Activated CD4-positive, alpha-beta T cell treated with anti-CD3 and anti-CD28 coated beads for 36 hours (primary cell): Measurements from ENCODE around the gene PCDHGB7. TPM values are rescaled to one million over a fixed set of nuclear protein-coding genes. Genes with fewer than 3 reads are reported as not detected.
"Not testable (repeated sequence)": the region's sequence is repeated elsewhere in the genome, so short reads cannot be mapped to it uniquely, and the experiment has no call there.

ENCODE experiments used
- ATAC-seq: fragments of 200-7000 bp; cut with Tn5 transposase; one replicate; pipeline ENCODE4 v1.10.0; 2021; ENCODE audit warnings: mild to moderate bottlenecking, moderate library complexity
- CTCF ChIA-PET: fragments of 350-600 bp; sonication (Branson Sonifier 250); formaldehyde crosslinking; loops from one replicate; lab custom pipeline; 2021; ENCODE audit warnings: antibody characterized with exemption; lab: Charles Lee
- POLR2A ChIA-PET: fragments of 350-600 bp; sonication (Branson Sonifier 250); formaldehyde crosslinking; loops from one replicate; lab custom pipeline; 2021; ENCODE audit warnings: antibody characterized with exemption, inconsistent platforms; lab: Charles Lee
- DNase-seq: peaks from one replicate; pipeline ENCODE4 v3.0.0-alpha.2; 2020
- H3K27ac Mint-ChIP-seq: one replicate; pipeline ENCODE4 v1.8.0; 2021; ENCODE audit warnings: mixed read lengths
- H3K27me3 Mint-ChIP-seq: one replicate; pipeline ENCODE4 v1.8.0; 2021; ENCODE audit warnings: mixed read lengths
- H3K36me3 Mint-ChIP-seq: one replicate; pipeline ENCODE4 v1.8.0; 2021; ENCODE audit warnings: low read depth, mixed read lengths
- H3K4me1 Mint-ChIP-seq: one replicate; pipeline ENCODE4 v1.8.0; 2021; ENCODE audit warnings: mixed read lengths
- H3K4me3 Mint-ChIP-seq: one replicate; pipeline ENCODE4 v1.8.0; 2021; ENCODE audit warnings: mild to moderate bottlenecking, moderate library complexity, mixed read lengths
- H3K9me3 Mint-ChIP-seq: one replicate; pipeline ENCODE4 v1.8.0; 2021; ENCODE audit warnings: low read depth, mixed read lengths
- intact Hi-C, 2 experiments: fragments of 100-400 bp; cut with DNase I in 1 of 2; cut with micrococcal nuclease in 1 of 2; formaldehyde crosslinking; loops; one replicate each; pipeline versions ENCODE4 v1.14.2 to v1.15.1; 2022 to 2024; cut with DNase I, micrococcal nuclease
- total RNA-seq, 2 experiments: library from RNA; stranded (reverse); gene quantifications; one replicate each; pipeline ENCODE4 v1.2.3, GENCODE V29; 2021

PCDHGB7 gene
- total RNA-seq, 2 experiments from 2014 or later, result not detected

- Mint-ChIP-seq H3K27me3 (peaks cover 70% of the 10 kb centered on the region), H3K9me3 (peaks cover 35% of the 10 kb centered on the region), H3K4me1 (no peaks in the 10 kb centered on the region), H3K4me3 (no peak overlapping the region), H3K27ac (no peak overlapping the region), H3K36me3 (peaks cover 15% of the 10 kb centered on the region)
- intact Hi-C loops, result no loop called here
- no peak for ATAC-seq
- no peak for DNase-seq
- ChIA-PET POLR2A (no interaction called here), CTCF (no interaction called here)
These were observed 32.8 kb upstream of the PCDHGB7 start for GRCh38 chr5:141384471-141385267.

- DNase-seq (peak; percentile 56), ATAC-seq (peak; percentile 68)
- H3K4me3 Mint-ChIP-seq, result peak within 1 kb of the TSS; percentile 23
- peaks cover 71% of the 10 kb centered on the region for H3K27me3 Mint-ChIP-seq
- H3K9me3 Mint-ChIP-seq, result peaks cover 42% of the 10 kb centered on the region
- ChIA-PET CTCF (interaction anchor here (1.2 to 1.3 kb wide), 2 partner anchors 10 to 43 kb away, joined by 3 read pairs; partner anchors contain the start of gene PCDHGB5), POLR2A (interaction anchor here (0.6 kb wide), 1 partner anchor 127 kb away, joined by 3 read pairs; no protein-coding TSS in a partner anchor)
- H3K36me3 Mint-ChIP-seq, result peaks cover 18% of the 10 kb centered on the region
- intact Hi-C loops, H3K4me1 Mint-ChIP-seq, H3K27ac Mint-ChIP-seq: not testable (repeated sequence)
These were observed 29.7 kb upstream of the PCDHGB7 start, which contains the start of gene PCDHGB4 for GRCh38 chr5:141387557-141388311. TSS of gene PCDHGB4 (plus strand) at chr5:141387698. CDS start at chr5:141387885, 187 bp downstream.

- intact Hi-C loops, result no loop called here
- no peak overlapping the region for H3K27ac Mint-ChIP-seq
- ChIA-PET POLR2A (no interaction called here), CTCF (interaction anchor here (1.2 kb wide), 1 partner anchor 9 kb away, joined by 3 read pairs; the partner anchor contains the start of gene PCDHGB5)
- no peak overlapping the region for H3K4me3 Mint-ChIP-seq
- H3K9me3 Mint-ChIP-seq, result peaks cover 43% of the 10 kb centered on the region
- peaks cover 69% of the 10 kb centered on the region for H3K27me3 Mint-ChIP-seq
- ATAC-seq (no peak), DNase-seq (no peak)
- peaks cover 21% of the 10 kb centered on the region for H3K36me3 Mint-ChIP-seq
- no peaks in the 10 kb centered on the region for H3K4me1 Mint-ChIP-seq
These were observed 28.8 kb upstream of the PCDHGB7 start for GRCh38 chr5:141388661-141389060.

GRCh38 chr5:141389153-141390042 is 28.1 kb upstream of the PCDHGB7 start:
- ChIA-PET POLR2A (no interaction called here), CTCF (interaction anchor here (0.6 to 2.6 kb wide), 4 partner anchors 14 to 124 kb away, joined by 3 to 7 read pairs (median 4); partner anchors contain the start of gene PCDHGA4)
- peaks cover 43% of the 10 kb centered on the region for H3K9me3 Mint-ChIP-seq
- no peak for ATAC-seq
- H3K4me1 Mint-ChIP-seq, result no peaks in the 10 kb centered on the region
- peaks cover 69% of the 10 kb centered on the region for H3K27me3 Mint-ChIP-seq
- no peak overlapping the region for H3K4me3 Mint-ChIP-seq
- H3K36me3 Mint-ChIP-seq, result peaks cover 23% of the 10 kb centered on the region
- intact Hi-C loops, result no loop called here
- no peak overlapping the region for H3K27ac Mint-ChIP-seq
- no peak for DNase-seq

GRCh38 chr5:141392429-141393198 is 24.9 kb upstream of the PCDHGB7 start, which contains the start of gene PCDHGA8:
TSS of gene PCDHGA8 (plus strand) at chr5:141392633. CDS start at chr5:141392814, 181 bp downstream.
- Mint-ChIP-seq H3K36me3 (peaks cover 29% of the 10 kb centered on the region), H3K9me3 (peaks cover 38% of the 10 kb centered on the region), H3K27ac (no peak within 1 kb of the TSS), H3K27me3 (peaks cover 60% of the 10 kb centered on the region), H3K4me1 (no peaks in the 10 kb centered on the region), H3K4me3 (no peak within 1 kb of the TSS)
- intact Hi-C loops, result no loop called here
- ATAC-seq, result no peak
- no peak for DNase-seq
- ChIA-PET POLR2A (interaction anchor here (0.6 kb wide), 1 partner anchor 62 kb away, joined by 4 read pairs; the partner anchor contains the start of gene PCDHGA1), CTCF (interaction anchor here (0.7 to 1.3 kb wide), 3 partner anchors 28 to 475 kb away, joined by 3 to 4 read pairs (median 3); partner anchors contain the start of genes PCDHGA2 and PCDHGA5)

- CTCF ChIA-PET, result interaction anchor here (0.7 to 1.3 kb wide), 2 partner anchors 55 to 476 kb away, joined by 3 to 4 read pairs; partner anchors contain the start of gene PCDHGA2
These were observed 24.2 kb upstream of the PCDHGB7 start for GRCh38 chr5:141393267-141393666.

GRCh38 chr5:141394401-141395187 is 22.9 kb upstream of the PCDHGB7 start:
- ATAC-seq, POLR2A ChIA-PET, DNase-seq, H3K27ac Mint-ChIP-seq, intact Hi-C loops, H3K4me1 Mint-ChIP-seq, H3K4me3 Mint-ChIP-seq: not testable (repeated sequence)
- H3K9me3 Mint-ChIP-seq, result peaks cover 27% of the 10 kb centered on the region
- CTCF ChIA-PET, result interaction anchor here (1.2 to 1.5 kb wide), 2 partner anchors 163 to 169 kb away, joined by 3 to 5 read pairs; no protein-coding TSS in a partner anchor
- peaks cover 57% of the 10 kb centered on the region for H3K27me3 Mint-ChIP-seq
- peaks cover 28% of the 10 kb centered on the region for H3K36me3 Mint-ChIP-seq

More at GRCh38 chr5:141393267-141393666, 24.2 kb upstream of the PCDHGB7 start:
- H3K27ac Mint-ChIP-seq, result no peak overlapping the region
- peaks cover 36% of the 10 kb centered on the region for H3K9me3 Mint-ChIP-seq
- ATAC-seq (no peak), DNase-seq (no peak)
- H3K4me3 Mint-ChIP-seq, result no peak overlapping the region
- intact Hi-C loops, result no loop called here
- H3K4me1 Mint-ChIP-seq, result no peaks in the 10 kb centered on the region
- POLR2A ChIA-PET, result no interaction called here
- H3K36me3 Mint-ChIP-seq, result peaks cover 27% of the 10 kb centered on the region
- H3K27me3 Mint-ChIP-seq, result peaks cover 58% of the 10 kb centered on the region

GRCh38 chr5:141397756-141398551 is 19.5 kb upstream of the PCDHGB7 start, which contains the start of gene PCDHGB5:
TSS of gene PCDHGB5 (plus strand) at chr5:141397947. CDS start at chr5:141398128, 181 bp downstream.
- POLR2A ChIA-PET, H3K27ac Mint-ChIP-seq, H3K4me1 Mint-ChIP-seq, intact Hi-C loops: not testable (repeated sequence)
- ATAC-seq, result peak; percentile 84
- peak within 1 kb of the TSS; percentile 52 for H3K4me3 Mint-ChIP-seq
- H3K27me3 Mint-ChIP-seq, result peaks cover 53% of the 10 kb centered on the region
- DNase-seq, result peak; percentile 67
- CTCF ChIA-PET, result interaction anchor here (0.6 to 2.6 kb wide), 18 partner anchors 9 to 244 kb away, joined by 3 to 14 read pairs (median 4); partner anchors contain the start of genes PCDHGA10, PCDHGA11, PCDHGA12 and PCDHGB6
- H3K36me3 Mint-ChIP-seq, result peaks cover 25% of the 10 kb centered on the region
- peaks cover 17% of the 10 kb centered on the region for H3K9me3 Mint-ChIP-seq

- POLR2A ChIA-PET, result no interaction called here
- no peak for DNase-seq
- no peaks in the 10 kb centered on the region for H3K4me1 Mint-ChIP-seq
- intact Hi-C loops, result no loop called here
- CTCF ChIA-PET, result interaction anchor here (0.7 to 2.3 kb wide), 5 partner anchors 23 to 243 kb away, joined by 3 to 12 read pairs (median 5); partner anchors contain the start of gene PCDHGA11
- ATAC-seq, result no peak
- H3K36me3 Mint-ChIP-seq, result peaks cover 21% of the 10 kb centered on the region
- no peak overlapping the region for H3K27ac Mint-ChIP-seq
- no peak overlapping the region for H3K4me3 Mint-ChIP-seq
- peaks cover 13% of the 10 kb centered on the region for H3K9me3 Mint-ChIP-seq
- H3K27me3 Mint-ChIP-seq, result peaks cover 54% of the 10 kb centered on the region
These were observed 18.9 kb upstream of the PCDHGB7 start for GRCh38 chr5:141398608-141399007.
